DOHH2 (cell line): Measurements from ENCODE around the gene SPG7.

Source experiments
- H3F3A ChIP-seq: fragments of 200-600 bp; sonication (generic), shearing (Covaris generic); 2 replicates; pipeline ENCODE4 v1.6.0; 2016; ENCODE audit warnings: antibody characterized with exemption, mild to moderate bottlenecking; ENCODE audit not compliant: control insufficient read depth, insufficient read depth
- H3K27ac ChIP-seq: fragments of 200-600 bp; sonication (generic); 2 replicates; pipeline ENCODE4 v1.5.1; 2014; ENCODE audit warnings: low read depth, mild to moderate bottlenecking, low read length, moderate library complexity
- H3K27me3 ChIP-seq: fragments of 200-600 bp; sonication (generic); 2 replicates; pipeline ENCODE4 v1.6.1; 2014; ENCODE audit warnings: mild to moderate bottlenecking, low read length, mixed read lengths; ENCODE audit not compliant: control insufficient read depth
- H3K36me3 ChIP-seq: fragments of 200-600 bp; sonication (generic); 2 replicates; pipeline ENCODE4 v1.6.1; 2014; ENCODE audit warnings: mild to moderate bottlenecking, low read length, moderate library complexity, mixed read lengths; ENCODE audit not compliant: control insufficient read depth
- H3K4me1 ChIP-seq: fragments of 200-600 bp; sonication (generic); 2 replicates; pipeline ENCODE4 v1.6.1; 2014; ENCODE audit warnings: mild to moderate bottlenecking, low read length, mixed read lengths; ENCODE audit not compliant: control insufficient read depth
- H3K4me2 ChIP-seq: fragments of 200-600 bp; sonication (generic); 2 replicates; pipeline ENCODE4 v1.6.0; 2014; ENCODE audit warnings: mild to moderate bottlenecking, low read length, moderate library complexity
- H3K4me3 ChIP-seq: fragments of 200-600 bp; sonication (generic); 2 replicates; pipeline ENCODE4 v1.5.1; 2014; ENCODE audit warnings: mild to moderate bottlenecking, low read length, mixed read lengths
- H3K79me2 ChIP-seq: fragments of 200-600 bp; sonication (generic); 2 replicates; pipeline ENCODE4 v1.6.1; 2014; ENCODE audit warnings: mild to moderate bottlenecking, low read length, mixed read lengths; ENCODE audit not compliant: control insufficient read depth
- H3K9me2 ChIP-seq: fragments of 200-600 bp; sonication (generic); replicated peaks from 2 replicates; pipeline ENCODE4 v1.6.1; 2014; ENCODE audit warnings: mild to moderate bottlenecking, low read length, mixed read lengths; ENCODE audit not compliant: control insufficient read depth
- H3K9me3 ChIP-seq: fragments of 200-600 bp; sonication (generic); 2 replicates; pipeline ENCODE4 v1.6.1; 2014; ENCODE audit warnings: antibody characterized with exemption, low read length, mixed read lengths; ENCODE audit not compliant: control insufficient read depth, insufficient read depth
- H4K20me1 ChIP-seq: fragments of 200-600 bp; sonication (generic); 2 replicates; pipeline ENCODE4 v1.6.0; 2014; ENCODE audit warnings: low read depth, mild to moderate bottlenecking, antibody characterized with exemption, low read length, moderate library complexity; ENCODE audit not compliant: control insufficient read depth, insufficient read depth
- CTCF ChIP-seq: fragments of 200-600 bp; sonication (generic); IDR thresholded peaks from one replicate; pipeline ENCODE4 v1.5.1; 2014; ENCODE audit warnings: antibody characterized with exemption, mild to moderate bottlenecking, low read depth, low read length; ENCODE audit not compliant: poor library complexity, severe bottlenecking
- EZH2phosphoT487 ChIP-seq: fragments of 200-600 bp; sonication (generic); IDR thresholded peaks from 2 replicates; pipeline ENCODE4 v1.6.1; 2017; ENCODE audit warnings: borderline replicate concordance, mild to moderate bottlenecking, antibody characterized with exemption, low read length, moderate library complexity, mixed read lengths

The SPG7 gene

DNA sequence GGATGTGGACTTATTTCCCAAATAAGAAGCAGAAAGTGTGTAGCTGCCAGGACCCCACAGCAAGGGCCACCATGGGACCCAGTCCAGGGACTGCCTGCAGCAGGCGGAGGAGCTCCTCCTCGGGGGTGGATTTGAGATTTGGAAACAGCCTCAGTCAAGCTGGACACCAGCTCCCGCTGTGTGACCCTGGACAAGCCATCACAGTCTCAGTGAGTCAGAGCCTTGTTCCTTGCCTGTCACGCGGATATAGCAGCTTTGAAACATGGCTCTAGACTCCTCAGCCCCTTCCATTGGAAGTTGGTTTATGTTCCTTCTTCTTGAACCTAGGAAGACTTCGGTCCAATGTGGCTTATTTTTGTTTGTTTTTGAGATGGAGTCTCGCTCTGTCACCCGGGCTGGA, 92.8 kb downstream of the SPG7 start:
- no peaks in the 10 kb centered on the region for H3K36me3 ChIP-seq
- no peaks in the 10 kb centered on the region for H3K4me1 ChIP-seq
- no peaks in the 10 kb centered on the region for H3F3A ChIP-seq

DNA sequence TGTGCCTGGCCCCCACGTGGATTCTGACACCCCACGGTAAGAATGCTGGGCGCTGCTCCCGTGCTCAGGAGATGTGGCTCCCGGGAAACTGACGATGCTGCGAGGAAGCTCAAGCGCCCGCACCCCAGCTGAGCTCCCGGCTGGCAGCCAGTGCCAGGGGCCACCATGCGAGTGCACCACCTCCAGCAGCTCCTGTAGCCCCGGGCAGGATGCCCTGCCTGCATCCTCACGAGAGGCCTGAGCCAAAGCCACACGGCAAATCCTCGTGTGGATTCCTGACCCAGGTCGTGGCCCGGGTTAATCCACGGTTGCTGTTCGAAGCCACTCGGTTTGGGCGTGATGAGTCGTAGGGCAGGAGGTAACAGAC, 93.7 kb downstream of the SPG7 start:
- no peak overlapping the region for H3K4me3 ChIP-seq
- H3K4me1 ChIP-seq = no peaks in the 10 kb centered on the region
- no peaks in the 10 kb centered on the region for H3F3A ChIP-seq
- no peaks in the 10 kb centered on the region for H4K20me1 ChIP-seq
- H3K4me2 ChIP-seq = no peak overlapping the region
- TF ChIP-seq CTCF (no peak), EZH2phosphoT487 (no peak)
- peaks cover 3% of the 10 kb centered on the region; the same call in 1 of the 2 replicates for H3K27me3 ChIP-seq
- no peaks in the 10 kb centered on the region for H3K9me3 ChIP-seq
- H3K36me3 ChIP-seq = no peaks in the 10 kb centered on the region
- no peaks in the 10 kb centered on the region for H3K9me2 ChIP-seq
- H3K79me2 ChIP-seq = no peaks in the 10 kb centered on the region
- H3K27ac ChIP-seq = no peak overlapping the region

More for the DNA sequence above, 92.8 kb downstream of the SPG7 start:
- Histone ChIP-seq H3K79me2 (no peaks in the 10 kb centered on the region), H3K4me2 (no peak overlapping the region), H3K4me3 (no peak overlapping the region), H3K9me3 (no peaks in the 10 kb centered on the region), H3K9me2 (no peaks in the 10 kb centered on the region), H3K27me3 (peaks cover 3% of the 10 kb centered on the region; the same call in 1 of the 2 replicates), H4K20me1 (no peaks in the 10 kb centered on the region), H3K27ac (no peak overlapping the region)
- TF ChIP-seq EZH2phosphoT487 (no peak), CTCF (no peak)

DNA sequence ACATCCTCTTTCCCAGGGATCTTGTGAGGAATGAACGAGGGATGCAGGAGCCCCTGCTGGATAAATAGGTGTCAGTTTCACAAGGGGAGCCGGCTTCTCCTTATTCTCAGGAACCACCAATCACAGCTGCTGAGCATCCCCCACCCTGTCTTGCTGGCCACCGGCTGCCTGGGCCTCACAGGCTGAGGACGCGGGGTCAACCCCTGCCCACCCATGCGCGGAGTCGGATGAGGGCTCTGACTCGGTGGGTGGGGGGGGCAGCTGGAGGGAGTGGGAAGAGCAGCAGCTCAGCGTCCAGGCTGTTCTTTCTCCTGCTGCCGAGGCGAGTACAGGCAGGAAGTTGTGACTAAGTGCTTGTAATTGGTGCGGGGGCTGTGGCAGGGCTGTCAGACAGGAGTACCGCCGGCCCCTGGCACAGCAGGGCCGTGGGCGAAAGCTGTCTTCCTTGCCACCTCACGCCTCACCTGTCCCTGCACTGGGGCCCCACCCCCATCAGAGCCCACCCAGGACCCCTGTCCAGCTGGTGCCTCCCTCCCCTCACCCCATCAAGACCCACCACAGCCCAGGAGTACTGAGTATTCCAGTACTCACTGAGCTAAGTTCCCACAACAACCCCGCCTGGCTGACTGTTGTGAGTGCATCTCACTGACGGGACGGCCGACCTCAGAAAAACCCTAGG, 94.2 kb downstream of the SPG7 start:
- TF ChIP-seq CTCF (no peak), EZH2phosphoT487 (no peak)
- no peaks in the 10 kb centered on the region for H3K4me1 ChIP-seq
- H3K27me3 ChIP-seq = peaks cover 3% of the 10 kb centered on the region; the same call in 1 of the 2 replicates
- H4K20me1 ChIP-seq = no peaks in the 10 kb centered on the region
- H3K4me2 ChIP-seq = no peak overlapping the region
- no peaks in the 10 kb centered on the region for H3F3A ChIP-seq
- no peaks in the 10 kb centered on the region for H3K9me3 ChIP-seq
- no peak overlapping the region for H3K27ac ChIP-seq
- no peaks in the 10 kb centered on the region for H3K9me2 ChIP-seq
- no peaks in the 10 kb centered on the region for H3K36me3 ChIP-seq
- H3K79me2 ChIP-seq = no peaks in the 10 kb centered on the region
- H3K4me3 ChIP-seq = no peak overlapping the region
